Ovary (tissue), 3 donors: ENCODE data around the gene NFATC2IP.

Experiments used
- EP300 ChIP-seq: sonication (generic); formaldehyde crosslinking; IDR thresholded peaks from one replicate; pipeline ENCODE4 v1.6.1; 2017; ENCODE audit warnings: antibody characterized with exemption
- POLR2A ChIP-seq: fragments of 450-650 bp; IDR thresholded peaks from one replicate; pipeline ENCODE4 v1.6.1; 2017; ENCODE audit warnings: antibody characterized with exemption, mild to moderate bottlenecking, moderate library complexity
- TF ChIP-seq, protein P1 (sequence below), 3 donors: fragments of 450-650 bp in 2 of 3; fragments of 200-600 bp in 1 of 3; IDR thresholded peaks; one replicate each; pipeline versions ENCODE4 v1.5.1 to v1.8.0; 2016 to 2022; ENCODE audit warnings: antibody characterized with exemption in 3 of 3, mild to moderate bottlenecking in 1 of 3
- donor health status: DM: no; HTN: no; CAD: no.

DNA sequence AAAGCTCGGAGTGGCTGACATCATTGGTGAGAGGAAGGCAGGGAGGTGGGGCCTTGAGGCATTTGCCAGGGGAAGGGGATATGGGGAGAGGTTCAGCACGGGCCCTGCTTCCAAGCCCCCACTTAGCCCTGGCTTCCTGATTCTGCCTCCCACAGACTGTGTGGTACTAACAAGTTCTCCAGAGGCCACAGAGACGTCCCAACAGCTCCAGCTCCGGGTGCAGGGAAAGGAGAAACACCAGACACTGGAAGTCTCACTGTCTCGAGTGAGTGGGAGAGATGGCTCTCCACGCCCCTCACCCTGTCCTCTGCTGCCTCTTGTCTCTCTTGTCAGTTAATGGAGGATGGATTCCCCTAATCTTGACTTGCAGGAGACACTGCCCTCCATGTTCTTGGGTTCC is 8.1 kb downstream of the NFATC2IP start:
- TF ChIP-seq, protein P1, sequence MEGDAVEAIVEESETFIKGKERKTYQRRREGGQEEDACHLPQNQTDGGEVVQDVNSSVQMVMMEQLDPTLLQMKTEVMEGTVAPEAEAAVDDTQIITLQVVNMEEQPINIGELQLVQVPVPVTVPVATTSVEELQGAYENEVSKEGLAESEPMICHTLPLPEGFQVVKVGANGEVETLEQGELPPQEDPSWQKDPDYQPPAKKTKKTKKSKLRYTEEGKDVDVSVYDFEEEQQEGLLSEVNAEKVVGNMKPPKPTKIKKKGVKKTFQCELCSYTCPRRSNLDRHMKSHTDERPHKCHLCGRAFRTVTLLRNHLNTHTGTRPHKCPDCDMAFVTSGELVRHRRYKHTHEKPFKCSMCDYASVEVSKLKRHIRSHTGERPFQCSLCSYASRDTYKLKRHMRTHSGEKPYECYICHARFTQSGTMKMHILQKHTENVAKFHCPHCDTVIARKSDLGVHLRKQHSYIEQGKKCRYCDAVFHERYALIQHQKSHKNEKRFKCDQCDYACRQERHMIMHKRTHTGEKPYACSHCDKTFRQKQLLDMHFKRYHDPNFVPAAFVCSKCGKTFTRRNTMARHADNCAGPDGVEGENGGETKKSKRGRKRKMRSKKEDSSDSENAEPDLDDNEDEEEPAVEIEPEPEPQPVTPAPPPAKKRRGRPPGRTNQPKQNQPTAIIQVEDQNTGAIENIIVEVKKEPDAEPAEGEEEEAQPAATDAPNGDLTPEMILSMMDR (IDR thresholded peaks at IDR 0.05) = no peak
- no peak for TF ChIP-seq EP300
- TF ChIP-seq POLR2A = no peak
